ENCODE data around the gene ARHGEF16.

Gene ARHGEF16

DNA sequence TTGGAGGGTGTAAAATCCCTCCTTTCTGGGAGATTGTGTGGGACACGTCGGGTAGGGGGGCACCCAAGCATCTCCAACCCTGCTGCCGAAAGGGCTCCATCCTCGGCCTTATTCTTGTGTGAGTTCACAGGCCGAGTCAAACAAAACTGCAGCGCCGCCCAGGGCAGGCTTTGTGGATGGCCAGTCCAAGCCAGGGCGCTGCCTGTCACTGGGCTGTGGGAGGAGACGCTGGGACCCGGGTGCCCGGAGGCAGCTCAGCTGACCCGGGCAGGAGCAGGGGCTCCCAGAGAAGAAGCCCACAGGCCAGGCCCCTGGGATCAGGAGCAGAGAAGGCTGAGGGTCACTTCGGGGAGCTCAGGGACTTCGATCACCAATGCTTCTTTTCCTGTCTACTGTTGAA lies 31.8 kb upstream of the ARHGEF16 start:
- TF ChIP-seq, protein P1, sequence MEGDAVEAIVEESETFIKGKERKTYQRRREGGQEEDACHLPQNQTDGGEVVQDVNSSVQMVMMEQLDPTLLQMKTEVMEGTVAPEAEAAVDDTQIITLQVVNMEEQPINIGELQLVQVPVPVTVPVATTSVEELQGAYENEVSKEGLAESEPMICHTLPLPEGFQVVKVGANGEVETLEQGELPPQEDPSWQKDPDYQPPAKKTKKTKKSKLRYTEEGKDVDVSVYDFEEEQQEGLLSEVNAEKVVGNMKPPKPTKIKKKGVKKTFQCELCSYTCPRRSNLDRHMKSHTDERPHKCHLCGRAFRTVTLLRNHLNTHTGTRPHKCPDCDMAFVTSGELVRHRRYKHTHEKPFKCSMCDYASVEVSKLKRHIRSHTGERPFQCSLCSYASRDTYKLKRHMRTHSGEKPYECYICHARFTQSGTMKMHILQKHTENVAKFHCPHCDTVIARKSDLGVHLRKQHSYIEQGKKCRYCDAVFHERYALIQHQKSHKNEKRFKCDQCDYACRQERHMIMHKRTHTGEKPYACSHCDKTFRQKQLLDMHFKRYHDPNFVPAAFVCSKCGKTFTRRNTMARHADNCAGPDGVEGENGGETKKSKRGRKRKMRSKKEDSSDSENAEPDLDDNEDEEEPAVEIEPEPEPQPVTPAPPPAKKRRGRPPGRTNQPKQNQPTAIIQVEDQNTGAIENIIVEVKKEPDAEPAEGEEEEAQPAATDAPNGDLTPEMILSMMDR (IDR thresholded peaks at IDR 0.05; ENCODE audit: insufficient read depth, low read depth, low read length, missing control alignments) = no peak
- no peak overlapping the region for H3K4me3 ChIP-seq (ENCODE audit: low read depth, low read length)
- no peak for DNase-seq (ENCODE audit: low read depth)

DNA sequence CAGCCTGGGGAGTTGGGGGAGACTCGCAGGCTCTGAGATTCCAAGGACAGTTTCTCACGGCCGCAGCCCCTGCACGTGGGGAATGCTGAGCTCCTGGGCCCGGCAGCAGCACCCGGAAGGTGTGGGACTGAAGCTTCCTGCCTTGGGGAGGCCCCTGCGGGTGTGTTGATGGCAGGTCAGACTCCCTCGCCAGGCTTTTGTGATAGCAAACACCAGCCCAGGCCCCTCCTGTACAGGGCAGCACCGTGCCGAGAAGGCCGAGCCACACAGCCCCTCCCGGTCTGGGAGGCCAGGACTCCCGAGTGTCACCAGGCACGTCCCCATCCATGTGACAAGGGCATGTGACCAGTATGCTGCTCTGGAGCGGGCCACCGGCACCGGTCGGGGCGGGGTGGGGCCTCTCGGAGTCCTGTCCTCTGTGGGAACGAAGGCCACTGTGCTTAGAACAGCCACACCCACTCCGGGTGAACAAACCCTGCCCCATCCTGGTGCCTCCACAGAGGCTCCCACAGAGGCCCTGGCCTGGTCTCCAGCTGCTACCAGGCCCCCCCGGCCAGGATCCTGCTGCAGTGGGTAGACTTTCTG lies 31.1 kb upstream of the ARHGEF16 start:
- TF ChIP-seq, protein P1 (IDR thresholded peaks at IDR 0.05; ENCODE audit: insufficient read depth, low read depth, low read length, missing control alignments) = no peak
- DNase-seq (ENCODE audit: low read depth) = no peak
- H3K4me3 ChIP-seq (ENCODE audit: low read depth, low read length) = no peak overlapping the region

DNA sequence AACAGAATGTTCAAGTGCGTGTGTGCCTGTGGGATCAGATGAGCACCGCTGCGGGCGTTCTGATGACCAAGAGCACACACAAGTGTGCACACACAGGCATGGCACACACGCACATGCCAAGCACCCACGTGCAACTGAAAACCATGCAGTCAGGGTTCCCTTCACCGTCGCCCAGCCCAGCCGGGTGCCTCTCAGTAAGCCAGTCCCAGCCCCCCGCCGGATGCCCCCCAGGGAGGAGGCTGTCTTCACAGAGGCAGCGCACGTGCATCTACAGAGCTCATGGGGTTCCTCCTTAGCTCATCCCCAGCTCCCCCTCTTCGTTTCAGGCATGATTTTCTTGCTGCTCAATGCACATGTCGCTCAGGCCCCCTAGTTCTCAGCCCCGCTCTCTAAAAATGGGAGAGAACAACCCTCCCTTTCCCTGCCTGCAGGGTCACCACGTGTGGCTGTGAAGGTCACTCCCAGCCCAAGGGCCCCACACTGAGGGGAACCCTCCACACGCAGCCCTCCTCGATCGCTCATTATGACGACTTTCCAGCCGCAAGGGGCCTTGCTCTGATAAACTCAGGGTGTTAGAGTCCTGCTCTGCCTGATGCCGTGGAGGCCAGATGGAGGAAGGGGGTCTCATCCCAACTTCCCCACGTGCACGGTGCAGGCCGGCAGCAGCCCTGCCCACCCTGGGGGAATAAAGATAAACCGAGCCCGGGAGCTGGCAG lies 30.4 kb upstream of the ARHGEF16 start:
- H3K4me3 ChIP-seq (ENCODE audit: low read depth, low read length) = no peak overlapping the region
- no peak for DNase-seq (ENCODE audit: low read depth)
- TF ChIP-seq, protein P1 (IDR thresholded peaks at IDR 0.05; ENCODE audit: insufficient read depth, low read depth, low read length, missing control alignments) = no peak

DNA sequence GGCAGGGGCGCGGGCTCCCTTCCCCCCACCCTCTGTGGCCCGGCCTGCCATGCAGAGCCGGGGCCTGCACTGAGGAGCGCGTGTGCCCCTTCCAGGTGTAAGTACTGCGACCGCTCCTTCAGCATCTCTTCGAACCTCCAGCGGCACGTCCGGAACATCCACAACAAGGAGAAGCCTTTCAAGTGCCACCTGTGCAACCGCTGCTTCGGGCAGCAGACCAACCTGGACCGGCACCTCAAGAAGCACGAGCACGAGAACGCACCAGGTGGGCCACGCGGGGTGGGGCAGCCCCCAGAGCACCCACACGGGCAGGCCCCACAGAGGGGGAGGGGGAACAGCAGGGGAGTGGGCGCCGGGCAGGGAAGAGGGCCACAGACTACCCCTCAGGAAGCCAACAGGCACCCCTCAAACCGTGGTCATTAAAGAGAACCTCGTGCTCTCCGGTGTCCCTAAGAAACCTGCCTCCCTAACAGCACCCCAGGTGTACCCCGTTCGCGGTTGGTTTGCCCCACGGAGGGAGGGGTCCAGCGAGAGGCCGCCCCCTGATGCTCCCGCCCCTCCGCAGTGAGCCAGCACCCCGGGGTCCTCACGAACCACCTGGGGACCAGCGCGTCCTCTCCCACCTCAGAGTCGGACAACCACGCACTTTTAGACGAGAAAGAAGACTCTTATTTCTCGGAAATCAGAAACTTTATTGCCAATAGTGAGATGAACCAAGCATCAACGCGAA lies 28.8 kb upstream of the ARHGEF16 start:
- TF ChIP-seq, protein P1 (IDR thresholded peaks at IDR 0.05; ENCODE audit: insufficient read depth, low read depth, low read length, missing control alignments) = no peak
- no peak overlapping the region for H3K4me3 ChIP-seq (ENCODE audit: low read depth, low read length)
- no peak for DNase-seq (ENCODE audit: low read depth)

DNA sequence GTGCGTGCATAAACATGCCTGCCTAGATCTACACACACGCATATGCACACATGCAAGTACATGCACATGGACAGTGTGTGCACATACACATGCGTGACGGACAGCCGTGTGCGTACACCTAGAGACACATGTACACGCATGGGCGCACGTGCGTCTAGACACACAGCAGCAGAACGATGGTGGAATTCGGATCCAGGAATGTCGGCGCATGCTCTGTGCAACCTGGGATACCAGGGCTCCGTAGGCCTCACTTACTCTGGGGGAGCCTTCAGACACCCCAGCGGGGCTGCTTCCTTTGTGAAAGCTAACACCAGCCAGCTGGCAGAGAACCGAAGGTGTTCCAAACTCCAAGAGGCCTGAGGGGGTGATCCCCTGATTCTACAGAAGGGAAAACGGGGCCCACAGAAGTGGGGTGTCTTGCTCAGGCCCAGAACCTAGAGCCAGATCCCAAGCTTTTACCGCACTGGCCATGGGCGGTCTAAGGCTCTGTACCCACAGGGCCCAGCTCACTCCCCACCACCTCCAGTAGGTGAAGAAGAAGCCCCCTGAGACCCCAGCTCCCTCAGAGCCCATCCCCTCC lies 27.4 kb upstream of the ARHGEF16 start:
- TF ChIP-seq, protein P1 (IDR thresholded peaks at IDR 0.05; ENCODE audit: insufficient read depth, low read depth, low read length, missing control alignments) = no peak

DNA sequence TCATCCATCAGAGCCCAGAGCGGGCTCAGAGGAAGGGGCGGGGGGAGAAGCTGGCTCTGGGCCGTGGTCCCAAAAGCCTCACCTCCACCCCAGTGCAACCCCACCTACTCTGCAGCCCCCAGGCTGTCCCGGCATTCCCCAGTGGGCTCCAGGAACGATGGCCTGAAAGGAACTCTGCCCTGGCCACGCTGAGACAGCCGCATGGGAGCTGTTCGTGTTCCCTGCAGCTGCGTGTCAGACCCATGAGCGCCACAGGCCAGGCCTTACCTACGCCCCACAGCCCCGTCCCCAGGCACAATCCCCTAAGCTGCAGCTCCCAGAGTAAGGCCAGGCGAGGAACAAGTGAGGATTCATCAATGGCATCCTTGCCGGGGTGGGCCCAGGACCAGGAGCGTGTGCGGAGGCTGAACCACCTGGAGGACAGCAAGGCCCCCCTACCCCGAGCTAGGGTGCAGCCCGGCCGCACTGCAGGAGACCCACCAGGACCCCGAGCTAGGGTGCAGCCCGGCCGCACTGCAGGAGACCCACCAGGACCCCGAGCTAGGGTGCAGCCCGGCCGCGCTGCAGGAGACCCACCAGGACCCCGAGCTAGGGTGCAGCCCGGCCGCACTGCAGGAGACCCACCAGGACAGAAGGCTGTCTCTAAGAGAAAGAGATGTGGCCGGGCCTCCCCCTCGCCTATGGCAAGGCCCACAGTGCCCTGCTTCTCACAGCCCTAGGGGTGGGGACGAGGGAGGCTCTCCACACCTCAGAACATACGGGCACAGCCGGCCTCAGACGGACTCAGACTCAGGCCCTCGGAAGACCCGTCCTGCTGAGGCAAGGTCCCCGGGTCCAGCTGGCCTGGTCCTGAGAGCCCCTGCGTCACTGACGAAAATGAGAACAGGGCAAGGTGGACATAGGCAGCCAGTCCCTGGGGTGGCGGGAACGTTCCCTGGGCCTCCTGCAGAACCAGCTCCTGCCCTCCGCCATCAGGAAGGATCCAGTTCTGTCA lies 26.5 kb upstream of the ARHGEF16 start:
- H3K4me3 ChIP-seq (ENCODE audit: low read depth, low read length) = no peak overlapping the region
- TF ChIP-seq, protein P1 (IDR thresholded peaks at IDR 0.05; ENCODE audit: insufficient read depth, low read depth, low read length, missing control alignments) = no peak
- no peak for DNase-seq (ENCODE audit: low read depth)

More for the DNA sequence above, 27.4 kb upstream of the ARHGEF16 start:
- H3K4me3 ChIP-seq (ENCODE audit: low read depth, low read length) = no peak overlapping the region
- DNase-seq (ENCODE audit: low read depth) = no peak
